Omental fat pad (tissue), 4 donors: ENCODE data around the gene PHF10. TPM values are rescaled to one million over a fixed set of nuclear protein-coding genes. Genes with fewer than 3 reads are reported as not detected.
A peak's percentile ranks its signal among the peaks of the same experiment; 100 is the strongest.
"Not testable (repeated sequence)": the region's sequence is repeated elsewhere in the genome, so short reads cannot be mapped to it uniquely, and the experiment has no call there.

ENCODE experiments used
- ATAC-seq: fragments of 150-250 bp; one replicate; pipeline ENCODE4 v1.9.1; 2016; ENCODE audit warnings: mild to moderate bottlenecking, moderate library complexity; ENCODE audit not compliant: low FRiP score
- DNase-seq: peaks from one replicate; pipeline ENCODE4 v3.0.0-alpha.2; 2019; ENCODE audit warnings: low spot score
- total RNA-seq, 4 donors: library from RNA; depleted of rRNA; stranded (reverse); fragments of >200 nt; gene quantifications; one replicate each; pipeline ENCODE4 v1.1.0, GENCODE V29; 2016
- TF ChIP-seq, protein P1 (sequence below), 3 donors: fragments of 450-650 bp; IDR thresholded peaks; one replicate each; pipeline ENCODE4 v1.5.1; 2016 to 2017; ENCODE audit warnings: antibody characterized with exemption in 3 of 3, mild to moderate bottlenecking in 3 of 3, moderate library complexity in 2 of 3

Gene PHF10
- 10 to 100 TPM; 32.9 to 49.4 (median 43.7) TPM for total RNA-seq

- TF ChIP-seq, protein P1, sequence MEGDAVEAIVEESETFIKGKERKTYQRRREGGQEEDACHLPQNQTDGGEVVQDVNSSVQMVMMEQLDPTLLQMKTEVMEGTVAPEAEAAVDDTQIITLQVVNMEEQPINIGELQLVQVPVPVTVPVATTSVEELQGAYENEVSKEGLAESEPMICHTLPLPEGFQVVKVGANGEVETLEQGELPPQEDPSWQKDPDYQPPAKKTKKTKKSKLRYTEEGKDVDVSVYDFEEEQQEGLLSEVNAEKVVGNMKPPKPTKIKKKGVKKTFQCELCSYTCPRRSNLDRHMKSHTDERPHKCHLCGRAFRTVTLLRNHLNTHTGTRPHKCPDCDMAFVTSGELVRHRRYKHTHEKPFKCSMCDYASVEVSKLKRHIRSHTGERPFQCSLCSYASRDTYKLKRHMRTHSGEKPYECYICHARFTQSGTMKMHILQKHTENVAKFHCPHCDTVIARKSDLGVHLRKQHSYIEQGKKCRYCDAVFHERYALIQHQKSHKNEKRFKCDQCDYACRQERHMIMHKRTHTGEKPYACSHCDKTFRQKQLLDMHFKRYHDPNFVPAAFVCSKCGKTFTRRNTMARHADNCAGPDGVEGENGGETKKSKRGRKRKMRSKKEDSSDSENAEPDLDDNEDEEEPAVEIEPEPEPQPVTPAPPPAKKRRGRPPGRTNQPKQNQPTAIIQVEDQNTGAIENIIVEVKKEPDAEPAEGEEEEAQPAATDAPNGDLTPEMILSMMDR (IDR thresholded peaks at IDR 0.05), result no peak
- DNase-seq (no peak), ATAC-seq (peak; percentile 35)
Observed at GRCh38 chr6:169724494-169725124, at the start of gene PHF10. Gene PHF10 (minus strand): TSS chr6:169724500. CDS start chr6:169723931, 569 bp downstream.

DNA sequence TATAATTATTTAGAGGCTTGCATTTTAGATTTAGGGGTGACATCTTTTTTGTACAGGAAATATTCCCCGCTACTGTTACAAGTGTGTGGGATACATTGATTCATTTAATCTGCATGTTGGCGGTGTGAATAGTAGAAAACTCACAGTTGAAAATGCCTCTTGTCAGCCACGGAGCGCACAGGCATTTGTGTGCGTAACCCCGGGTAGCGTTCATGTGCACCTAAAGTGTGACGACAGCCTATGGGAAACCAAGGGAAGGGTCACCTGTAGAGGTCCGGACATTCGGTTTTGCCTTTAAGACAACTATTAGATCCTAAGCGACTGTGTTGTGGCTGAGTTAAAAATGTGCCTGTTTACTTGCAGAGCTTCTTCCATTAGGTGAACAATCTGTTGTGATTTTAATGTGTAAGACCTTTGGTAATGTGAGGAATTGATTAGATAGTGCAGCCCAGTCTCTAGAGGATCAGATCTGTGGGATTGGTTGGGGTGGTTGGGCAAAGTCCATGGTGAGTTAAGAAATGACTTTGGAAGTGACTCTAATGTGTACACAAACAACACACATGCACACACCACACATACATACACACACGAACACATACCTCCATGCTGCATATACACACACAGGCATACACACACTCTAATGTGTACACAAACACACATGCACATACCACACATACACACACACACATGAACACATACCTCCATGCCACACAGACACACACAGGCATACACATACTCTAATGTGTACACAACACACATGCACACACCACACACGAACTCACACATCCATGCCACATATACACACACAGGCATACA is 42.8 kb upstream of the PHF10 start:
- TF ChIP-seq, protein P1 (IDR thresholded peaks at IDR 0.05), result no peak
- ATAC-seq (no peak), DNase-seq (no peak)

DNA sequence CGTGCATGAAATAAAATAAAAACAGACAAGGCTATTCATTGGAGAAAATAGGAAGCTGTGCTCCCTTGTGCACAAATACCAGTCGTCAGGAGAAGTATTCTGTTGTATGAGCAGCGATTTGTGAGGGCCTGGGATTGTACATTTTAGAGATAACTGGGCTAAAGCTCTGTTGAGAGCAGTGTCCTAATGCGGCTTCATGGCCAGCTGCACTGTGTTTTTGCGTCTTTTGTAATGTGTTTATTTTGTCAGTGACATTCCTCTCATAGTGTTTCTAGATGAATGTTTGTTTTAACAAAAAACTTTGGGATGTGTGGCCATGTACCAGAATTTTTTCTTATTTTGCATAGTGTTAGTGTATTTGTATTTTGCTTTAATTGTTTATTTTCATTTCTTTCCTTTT is 41.9 kb upstream of the PHF10 start:
- ATAC-seq (no peak), DNase-seq (no peak)
- TF ChIP-seq, protein P1 (IDR thresholded peaks at IDR 0.05), result no peak

- not testable (repeated sequence) for DNase-seq, ATAC-seq
Observed at GRCh38 chr6:169765789-169766188, 41.5 kb upstream of the PHF10 start.

GRCh38 chr6:169763881-169764280 is 39.6 kb upstream of the PHF10 start:
- ATAC-seq, result no peak
- DNase-seq, result no peak
- TF ChIP-seq, protein P1 (IDR thresholded peaks at IDR 0.05), result no peak

DNA sequence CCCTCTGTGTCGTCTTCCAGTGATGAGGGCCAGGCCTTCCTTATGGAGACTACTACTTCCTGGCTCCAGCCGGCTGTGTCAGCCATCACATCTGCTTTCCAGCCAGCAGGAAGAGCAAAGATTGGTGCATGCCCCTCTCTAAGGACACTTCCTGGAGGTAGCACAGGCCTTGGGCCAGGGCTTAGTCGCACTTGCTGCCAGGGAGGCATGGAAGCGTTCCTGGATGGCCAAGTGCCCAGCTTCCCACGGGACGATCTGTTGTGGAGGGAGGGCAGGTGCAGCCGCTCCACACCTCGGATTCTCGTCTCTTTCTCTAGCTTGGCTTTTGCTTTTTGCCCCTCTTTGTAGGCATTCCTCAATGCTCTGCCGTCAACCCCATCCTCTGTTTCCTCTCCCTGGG is 39.0 kb upstream of the PHF10 start:
- no peak for ATAC-seq
- TF ChIP-seq, protein P1 (IDR thresholded peaks at IDR 0.05), result no peak

GRCh38 chr6:169755162-169755561 is 30.9 kb upstream of the PHF10 start:
- DNase-seq (no peak), ATAC-seq (no peak)
- TF ChIP-seq, protein P1 (IDR thresholded peaks at IDR 0.05), result no peak

More for the DNA sequence above, 39.0 kb upstream of the PHF10 start:
- no peak for DNase-seq
